Right ventricle myocardium inferior (tissue), 1 donor: ENCODE data around the gene FAM216B. TPM values are rescaled to one million over a fixed set of nuclear protein-coding genes. Genes with fewer than 3 reads are reported as not detected.

ENCODE experiments used
- ATAC-seq: fragments of 200-7000 bp; cut with Tn5 transposase; one replicate; pipeline ENCODE4 v1.9.1; 2020; ENCODE audit warnings: mild to moderate bottlenecking, moderate library complexity
- DNase-seq: peaks from one replicate; pipeline ENCODE4 v3.0.0; 2021; ENCODE audit errors: missing footprints
- intact Hi-C: fragments of 100-400 bp; cut with DNase I; formaldehyde crosslinking; loops from one replicate; pipeline ENCODE4 v1.11.0; 2022
- long read RNA-seq: library from polyadenylated mRNA; unstranded; transcript quantifications from one replicate; pipeline ENCODE4 v2.0.0, GENCODE V29; 2021
- total RNA-seq: library from RNA; stranded (reverse); fragmentation: NEBNext Ultra II Directional; extraction: Animal tissue kit (Norgen Biotek cat#: 25700); gene quantifications from one replicate; pipeline ENCODE4 v1.2.1, GENCODE V29; 2021
- donor health status: DM: no; HTN: yes; CAD: no; lungs with severe emphysema.

Gene FAM216B
- 3.1 TPM for total RNA-seq
- long read RNA-seq = 0 reads

DNA sequence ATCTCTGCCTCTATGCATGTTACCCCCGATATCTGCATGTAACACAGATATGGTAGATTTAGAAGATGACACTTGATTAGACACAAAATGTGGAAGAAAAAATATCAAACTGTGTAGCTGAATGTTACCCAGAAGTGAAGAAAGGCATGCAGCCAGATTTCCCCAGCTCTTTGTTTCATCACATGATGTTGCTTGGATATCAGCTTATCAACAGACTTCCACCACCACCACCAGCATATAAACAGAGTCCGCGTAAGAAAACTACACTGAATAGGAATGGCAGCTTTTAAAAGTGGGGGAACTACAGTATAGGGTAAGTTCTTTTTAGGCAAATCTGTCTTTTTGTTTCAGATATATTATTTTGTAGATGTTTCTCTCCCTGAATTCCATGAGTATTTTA lies at the start of gene FAM216B:
FAM216B (plus strand) TSS at position 233 of the 400 bp plus-strand sequence. CDS start 2,484 bp downstream, outside the sequence.
- intact Hi-C loops = loop anchor here (10.0 kb wide), 1 partner anchor 67 kb away; no protein-coding TSS in a partner anchor
- DNase-seq (no peak), ATAC-seq (peak; percentile 29)

DNA sequence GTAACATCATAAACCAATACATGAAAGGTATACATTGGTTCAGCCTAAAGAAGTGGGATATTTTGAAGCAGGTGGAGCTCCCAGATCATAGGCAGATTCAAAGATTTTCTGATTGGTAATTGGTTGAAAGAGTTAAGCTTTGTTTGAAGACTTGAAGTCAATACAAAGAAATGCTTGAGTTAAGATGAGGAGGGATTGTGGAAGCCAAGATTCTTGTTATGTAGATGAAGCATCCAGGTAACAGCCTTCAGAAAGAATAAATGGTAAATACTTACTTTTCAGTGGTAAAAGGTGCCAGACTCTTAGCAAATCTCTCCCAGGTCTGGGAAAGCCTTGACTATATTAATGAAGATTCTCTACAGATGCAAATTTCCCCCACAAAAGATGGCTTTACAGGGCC lies 49.3 kb upstream of the FAM216B start:
- no peak for DNase-seq
- no peak for ATAC-seq
- intact Hi-C loops = no loop called here

DNA sequence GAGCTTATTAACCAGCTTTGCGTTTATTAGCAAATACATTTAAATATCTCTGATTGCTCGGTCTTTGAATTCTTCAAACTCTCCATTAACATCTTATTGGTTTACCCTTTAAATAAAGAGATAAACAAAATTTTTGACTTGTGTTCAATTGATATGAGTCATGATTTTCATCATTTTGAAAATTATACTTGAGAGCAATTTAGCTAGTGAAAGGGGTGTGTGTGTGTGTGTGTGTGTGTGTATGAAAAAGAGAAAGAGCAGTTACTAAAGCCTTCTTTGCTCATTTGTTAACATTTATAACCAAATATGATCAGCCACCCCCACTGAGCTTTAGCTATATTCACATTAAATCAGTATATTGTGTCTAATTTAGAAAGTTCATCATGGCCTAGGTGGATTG lies 48.3 kb upstream of the FAM216B start:
- intact Hi-C loops = no loop called here
- DNase-seq (no peak), ATAC-seq (no peak)

DNA sequence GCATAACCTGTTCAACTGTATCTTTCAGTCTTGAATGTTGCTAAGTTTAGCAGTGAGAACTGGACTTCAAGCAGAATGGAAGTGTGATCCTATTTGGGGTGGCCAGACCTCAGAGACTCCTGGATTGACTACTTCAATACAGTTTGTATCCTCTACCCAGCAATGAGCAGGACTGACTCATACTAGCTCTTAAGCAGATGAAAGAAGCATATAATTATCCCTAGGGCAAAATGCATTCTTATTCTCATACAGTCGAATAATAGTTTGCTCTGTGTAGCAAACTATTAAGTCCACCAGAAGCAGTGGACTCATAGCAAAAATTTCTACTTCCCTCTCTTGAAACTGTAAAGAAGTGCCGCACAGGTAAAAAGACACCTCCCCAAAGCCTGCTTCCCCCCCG lies 46.4 kb upstream of the FAM216B start:
- no peak for DNase-seq

DNA sequence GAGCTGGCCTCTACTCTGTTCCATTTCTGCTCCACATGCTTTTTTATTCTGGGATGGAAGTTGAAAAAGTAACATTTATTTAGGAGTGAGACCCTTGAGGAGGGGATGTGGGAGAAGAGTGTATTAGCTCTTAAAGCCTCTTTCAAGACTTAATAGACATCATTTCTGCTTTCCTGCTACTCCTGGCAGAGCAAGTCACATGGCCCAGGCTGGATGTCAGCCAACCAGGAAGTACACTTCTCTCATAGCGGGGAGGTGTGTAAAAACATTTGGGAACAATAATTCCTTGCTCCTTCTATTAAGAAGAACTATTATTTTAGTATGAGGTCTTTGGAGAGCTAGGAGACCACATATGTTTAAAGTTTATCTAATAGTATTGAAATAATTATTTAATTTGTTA lies 40.6 kb upstream of the FAM216B start:
- no peak for ATAC-seq
- peak; percentile 66 for DNase-seq
- intact Hi-C loops = no loop called here

More for the DNA sequence above, 46.4 kb upstream of the FAM216B start:
- no peak for ATAC-seq
- intact Hi-C loops = no loop called here

DNA sequence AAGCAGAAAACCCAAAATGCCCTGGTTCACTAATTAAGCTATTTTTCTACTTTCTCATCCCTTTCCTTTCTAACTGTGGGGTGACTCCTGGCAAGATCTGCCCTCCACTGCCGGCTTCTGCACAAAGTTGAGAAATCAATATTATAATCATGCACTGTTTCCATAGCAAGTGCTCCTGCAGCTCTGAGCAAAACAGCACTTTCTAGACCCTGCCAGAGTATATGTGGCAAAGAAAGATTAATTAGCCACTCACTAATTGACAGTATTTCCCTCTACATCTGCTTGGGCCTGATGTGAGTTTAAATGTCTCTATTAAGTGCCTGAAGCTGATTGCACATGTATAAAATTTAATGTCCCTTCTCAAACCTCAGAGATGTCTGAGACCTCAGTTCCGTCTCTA lies 39.5 kb upstream of the FAM216B start:
- DNase-seq (no peak), ATAC-seq (no peak)
- intact Hi-C loops = no loop called here

DNA sequence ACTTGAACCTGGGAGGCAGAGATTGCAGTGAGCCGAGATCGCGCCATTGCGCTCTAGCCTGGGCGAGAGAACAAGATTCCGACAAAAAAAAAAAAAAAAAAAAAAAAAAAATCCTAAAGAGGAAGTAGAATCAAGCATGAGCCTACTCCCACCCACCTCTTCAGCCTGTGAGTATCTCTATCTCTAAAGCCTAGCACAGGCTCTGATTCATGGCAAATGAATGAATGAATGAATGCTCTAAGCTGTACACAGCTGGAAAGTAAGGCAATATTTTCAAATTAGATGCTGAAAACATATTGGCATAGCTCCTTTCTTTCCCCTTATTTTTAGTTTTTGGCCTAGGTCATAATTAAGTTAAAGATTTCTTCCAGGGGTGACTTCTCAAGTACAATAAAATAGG lies 35.7 kb upstream of the FAM216B start:
- intact Hi-C loops = loop anchor here (5.0 kb wide), 1 partner anchor 42 kb away; no protein-coding TSS in a partner anchor
- DNase-seq (no peak), ATAC-seq (no peak)

DNA sequence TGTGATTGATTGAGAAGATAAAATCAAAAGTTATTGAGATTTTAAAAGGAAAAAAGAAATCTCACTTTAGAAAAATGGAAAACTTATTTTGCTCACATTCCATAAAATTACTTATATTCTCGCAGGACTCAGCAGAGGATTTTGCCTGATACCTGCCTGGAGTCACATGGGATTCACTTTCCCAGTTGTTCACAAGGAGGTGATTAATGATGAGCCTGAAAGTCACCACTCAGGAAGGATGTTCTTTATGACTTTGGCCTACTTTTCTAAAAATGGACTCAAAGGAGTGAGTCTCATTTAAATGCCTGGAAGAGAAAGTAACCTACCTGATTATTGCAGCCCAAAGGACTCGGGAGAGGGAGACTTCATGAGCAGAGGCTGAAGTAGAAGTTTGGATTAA lies 34.5 kb upstream of the FAM216B start:
- intact Hi-C loops = loop anchor here (5.0 kb wide), 1 partner anchor 40 kb away; no protein-coding TSS in a partner anchor
- DNase-seq (no peak), ATAC-seq (no peak)

DNA sequence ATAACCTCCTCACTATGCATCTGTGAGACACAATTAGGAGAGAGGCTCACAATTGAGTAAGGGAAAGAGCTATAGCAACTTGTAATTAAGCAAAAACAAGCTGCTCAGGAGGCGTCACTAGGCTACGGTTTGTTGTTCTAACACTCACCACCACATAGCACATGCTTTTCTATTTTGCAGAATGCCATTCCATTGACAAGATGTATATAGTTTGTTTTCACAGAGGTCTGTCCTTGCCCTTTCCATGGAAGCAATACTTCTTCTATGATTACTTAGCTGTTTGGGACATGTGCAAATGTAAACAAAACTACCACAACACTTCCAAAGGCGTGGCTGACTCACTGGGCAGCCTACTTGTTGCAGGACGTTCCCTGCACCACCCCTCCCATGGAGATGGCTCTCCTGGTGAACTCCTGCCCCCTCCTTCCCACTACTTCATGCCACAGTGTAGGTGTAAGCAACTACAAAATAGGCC lies 33.9 kb upstream of the FAM216B start:
- DNase-seq (no peak), ATAC-seq (peak; percentile 76)
- intact Hi-C loops = loop anchor here (5.0 kb wide), 1 partner anchor 40 kb away; no protein-coding TSS in a partner anchor

DNA sequence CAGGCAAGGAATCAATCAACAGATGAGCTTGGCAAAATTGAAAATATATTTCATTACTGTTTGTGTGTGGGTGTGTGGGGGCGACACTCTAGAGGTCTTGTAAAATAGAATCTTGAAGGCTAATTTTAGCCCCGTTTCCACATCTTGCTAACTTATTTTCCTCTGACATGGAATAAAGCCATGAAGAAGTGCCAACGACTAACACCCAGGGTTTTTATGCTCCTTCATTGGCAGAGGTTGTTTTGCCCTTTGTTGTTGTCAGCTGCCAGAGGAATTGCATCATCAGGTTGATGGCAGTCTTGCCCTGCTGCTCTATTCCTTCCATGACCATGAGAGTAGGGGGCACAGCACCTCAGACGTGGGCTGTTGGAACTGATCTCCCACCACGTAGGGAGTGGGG lies 30.6 kb upstream of the FAM216B start:
- DNase-seq (no peak), ATAC-seq (no peak)
- intact Hi-C loops = no loop called here

DNA sequence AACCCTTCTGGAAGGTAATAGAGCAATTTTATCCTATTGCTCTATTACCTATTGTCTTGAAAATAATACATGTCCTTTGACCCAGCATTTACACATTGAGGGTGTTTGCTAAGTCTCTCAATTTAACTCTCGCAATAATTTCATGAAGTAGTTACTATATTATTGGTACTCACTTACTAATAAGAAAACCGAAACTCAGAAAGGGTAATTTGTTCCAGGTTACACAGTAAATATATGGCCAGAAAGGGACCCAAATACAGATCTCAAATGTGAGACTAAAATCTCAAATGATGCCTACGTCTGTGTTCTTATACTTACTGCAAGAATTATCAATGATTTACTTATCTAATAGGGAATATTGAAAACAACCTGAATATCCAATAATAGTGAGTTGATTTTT lies 29.7 kb upstream of the FAM216B start:
- ATAC-seq = no peak
- intact Hi-C loops = no loop called here
- DNase-seq = no peak

DNA sequence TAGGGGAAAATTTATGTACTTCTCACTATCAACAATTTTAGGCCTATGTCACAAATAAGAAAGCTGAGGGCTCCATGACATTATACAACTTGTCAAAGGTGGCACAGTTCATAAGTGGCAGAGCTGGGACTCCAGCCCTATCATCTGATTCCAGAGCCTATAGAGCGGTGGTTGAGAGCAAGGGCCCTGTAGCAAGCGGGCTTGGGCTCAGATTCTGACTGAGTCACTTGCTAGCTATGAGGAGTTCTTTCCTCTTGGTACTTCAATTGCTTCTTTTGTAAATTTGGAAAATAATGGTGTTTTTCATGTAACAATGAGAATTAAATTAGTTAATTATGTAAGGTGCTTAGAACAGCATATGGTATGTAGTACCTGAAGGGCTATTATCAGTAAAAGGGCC lies 28.7 kb upstream of the FAM216B start:
- DNase-seq = no peak
- no peak for ATAC-seq
- intact Hi-C loops = no loop called here

DNA sequence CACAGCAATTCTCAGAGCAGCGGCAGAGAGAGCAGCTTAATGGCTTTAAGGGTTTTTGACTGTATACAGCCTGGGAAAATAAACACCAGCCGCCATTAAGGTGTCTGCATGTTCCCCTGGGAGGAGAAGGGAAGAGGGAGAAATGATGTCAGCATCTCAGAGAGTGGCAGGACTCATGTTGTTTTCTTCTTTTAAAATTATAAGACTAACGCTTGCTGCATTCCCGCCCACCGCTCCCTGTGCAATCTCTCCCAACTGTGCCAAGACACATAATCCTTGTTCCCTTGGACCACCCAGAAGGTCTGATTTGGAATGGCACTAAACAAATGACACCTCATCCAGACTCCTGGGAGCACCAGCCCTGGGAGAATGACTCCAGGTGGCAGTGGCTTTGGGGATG lies 27.7 kb upstream of the FAM216B start:
- no peak for ATAC-seq
- DNase-seq = no peak
- intact Hi-C loops = no loop called here

DNA sequence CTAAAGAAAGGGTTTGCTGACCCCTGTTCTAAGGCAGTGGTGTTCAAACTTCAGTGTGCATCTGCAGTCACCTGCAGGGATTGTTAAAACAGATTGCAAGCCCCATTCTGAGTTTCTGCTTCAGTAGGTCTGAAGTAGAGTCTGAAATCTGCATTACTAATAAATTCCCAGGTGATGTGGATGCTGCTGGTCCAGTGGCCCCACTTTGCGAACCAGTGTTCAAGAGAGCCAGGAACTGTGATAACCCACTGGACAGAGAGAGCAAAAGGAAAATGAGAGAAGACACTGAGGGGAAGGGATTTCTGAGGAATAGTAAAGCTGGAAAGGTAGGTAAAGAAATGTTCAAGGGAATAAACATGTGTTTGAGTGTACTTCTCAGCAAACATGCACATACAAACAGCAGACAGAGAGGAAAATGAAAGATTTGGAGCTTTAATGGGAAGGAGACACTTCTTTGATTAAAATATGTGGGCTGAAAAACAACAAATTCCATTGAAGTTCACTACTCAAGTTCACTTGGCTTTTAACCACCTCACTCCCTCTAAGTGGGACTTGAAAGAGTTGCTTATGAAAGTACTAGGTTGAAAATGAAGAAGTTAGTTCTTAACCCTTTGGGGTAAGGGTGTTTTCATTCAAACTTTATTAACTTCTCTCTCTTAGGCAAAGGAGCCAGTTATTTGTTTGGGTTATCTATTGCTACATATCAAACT lies 26.4 kb upstream of the FAM216B start:
- DNase-seq (no peak), ATAC-seq (no peak)
- intact Hi-C loops = no loop called here

DNA sequence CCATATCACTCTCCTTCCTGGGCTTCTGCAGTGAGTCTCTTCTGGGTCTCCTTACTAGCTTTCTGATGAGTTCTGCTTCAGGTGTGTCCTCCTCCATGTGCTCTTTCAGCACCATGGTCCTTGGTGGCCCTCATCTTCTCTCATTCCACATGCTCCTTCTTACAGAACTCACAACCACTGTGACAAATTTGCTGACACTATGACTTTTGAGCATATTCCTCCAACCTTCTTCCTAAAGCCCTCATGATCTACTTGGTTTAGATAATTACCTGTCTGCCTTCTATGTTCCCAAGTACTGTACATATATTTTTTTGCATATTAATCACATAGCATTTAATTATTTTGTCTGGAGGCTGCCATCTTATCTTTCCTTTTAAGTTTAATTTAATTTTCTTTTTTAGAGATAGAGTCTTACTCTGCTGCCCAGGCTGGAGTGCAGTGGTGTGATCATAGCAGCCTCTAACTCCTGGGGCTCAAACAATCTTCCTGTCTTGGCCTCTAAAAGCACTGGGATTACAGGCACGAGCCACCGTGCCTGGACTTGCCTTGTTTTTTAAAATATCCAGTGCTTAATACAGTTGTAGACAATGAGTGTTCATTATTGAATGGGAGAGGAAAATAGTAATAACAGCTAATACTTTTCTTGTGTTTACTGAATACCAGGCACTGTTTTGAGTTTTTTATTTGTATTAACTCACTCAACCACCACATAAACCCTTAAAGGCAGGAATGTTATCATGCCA lies 23.5 kb upstream of the FAM216B start:
- DNase-seq = no peak
- intact Hi-C loops = no loop called here
- ATAC-seq = no peak

DNA sequence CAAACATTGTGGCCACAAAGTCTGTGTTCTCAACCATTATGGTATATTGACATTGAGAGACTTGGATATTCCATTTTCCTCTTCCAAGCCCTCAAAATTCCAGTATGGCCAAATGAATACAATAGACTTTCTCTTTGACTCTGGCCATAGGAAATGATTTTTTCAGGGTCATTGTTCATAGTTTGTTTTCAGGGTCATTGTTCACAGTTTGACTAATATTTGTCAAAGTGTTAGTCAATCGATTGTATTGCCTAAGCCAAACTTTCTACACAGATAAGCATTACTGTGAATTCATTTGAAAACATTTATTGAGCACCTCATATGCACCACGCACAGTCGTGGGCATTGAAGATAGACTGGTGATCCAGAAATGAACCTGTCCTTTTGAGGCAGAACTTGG lies 22.9 kb upstream of the FAM216B start:
- intact Hi-C loops = no loop called here
- ATAC-seq = no peak
- DNase-seq = no peak

DNA sequence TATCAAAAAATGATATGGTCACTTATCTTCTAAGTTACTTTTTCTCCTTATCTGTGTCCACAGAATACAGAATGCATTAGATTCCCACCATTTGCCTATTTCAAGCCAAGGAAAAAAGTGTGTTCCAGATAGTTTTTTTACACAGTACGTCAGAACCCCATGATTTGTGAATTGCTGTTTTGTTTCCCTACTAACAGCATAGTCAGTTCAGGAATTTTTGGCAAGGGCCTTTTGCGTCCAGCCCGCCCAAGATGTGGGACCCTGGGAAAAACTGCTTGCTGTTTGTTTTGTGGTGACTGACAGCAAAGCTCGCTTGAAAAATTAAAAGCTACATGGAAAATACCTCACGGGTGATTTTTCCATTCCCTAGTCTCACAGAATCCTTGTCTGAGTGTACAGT lies 20.4 kb upstream of the FAM216B start:
- intact Hi-C loops = no loop called here
- ATAC-seq = no peak
- DNase-seq = no peak

DNA sequence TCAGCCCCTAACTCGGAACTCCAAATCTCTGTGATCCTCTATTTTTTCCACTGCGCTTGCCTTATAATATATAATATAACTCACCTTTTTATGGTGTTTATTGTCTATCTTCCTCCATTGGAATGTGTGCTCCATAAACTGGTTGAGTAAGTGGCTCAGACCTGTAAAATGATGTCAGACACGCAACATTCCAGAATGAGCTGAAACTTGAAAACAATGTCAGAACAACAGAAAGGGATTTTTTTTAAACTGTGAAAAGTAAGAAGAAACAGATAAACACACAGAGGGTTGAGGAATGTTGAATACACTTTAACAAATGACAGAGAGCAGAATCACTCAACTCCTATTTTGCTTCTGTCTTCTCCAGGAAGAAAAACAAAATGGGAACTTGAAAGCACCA lies 19.1 kb upstream of the FAM216B start:
- DNase-seq = no peak
- ATAC-seq = no peak
- intact Hi-C loops = no loop called here

DNA sequence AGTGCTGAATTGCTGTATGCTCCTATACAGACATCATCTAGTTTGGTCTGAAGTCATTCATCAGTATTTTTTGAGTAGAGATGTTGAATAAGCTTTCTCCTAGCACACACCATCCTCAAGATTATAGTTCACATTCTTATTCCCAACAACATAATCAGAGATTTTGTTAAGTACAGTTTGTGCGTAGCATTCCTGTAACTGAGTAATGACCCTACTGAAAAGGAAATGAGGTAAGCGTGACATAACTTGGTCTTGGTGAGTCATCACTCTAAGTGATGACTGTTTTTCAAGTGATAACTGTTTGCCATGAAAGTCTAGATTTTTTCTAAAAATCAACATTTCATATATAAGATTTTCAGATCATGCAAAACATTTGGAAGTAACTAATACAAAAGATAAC lies 18.5 kb upstream of the FAM216B start:
- intact Hi-C loops = no loop called here
- ATAC-seq (no peak), DNase-seq (no peak)

DNA sequence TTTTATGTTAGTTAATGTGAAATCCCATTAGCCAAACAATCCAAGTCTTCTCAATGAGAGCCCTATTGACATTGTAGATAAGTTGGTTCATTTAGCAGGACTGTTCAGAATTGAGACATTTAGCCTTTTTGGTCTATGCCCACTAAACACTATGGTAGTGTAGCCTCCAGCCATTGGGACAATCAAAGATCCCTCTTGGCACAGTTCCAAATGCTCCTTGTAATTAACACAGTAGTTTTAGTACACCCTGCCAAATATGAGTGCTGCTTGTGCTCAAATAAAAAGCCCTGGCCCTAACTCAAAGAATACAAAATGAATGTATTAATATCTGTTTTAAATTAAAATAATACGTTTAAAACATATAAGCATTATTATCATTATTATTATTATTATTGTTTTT lies 15.4 kb upstream of the FAM216B start:
- intact Hi-C loops = no loop called here
- DNase-seq (no peak), ATAC-seq (no peak)
